ENCODE data around the gene GALNT18.

GALNT18 gene

GRCh38 chr11:11467312-11467711 lies 154.5 kb downstream of the GALNT18 start:
- POLR2A ChIA-PET = no interaction called here
- DNase-seq (ENCODE audit: extremely low spot score) = no peak
- no peak for TF ChIP-seq CTCF (IDR thresholded peaks at IDR 0.05; ENCODE audit: control extremely low read depth, extremely low read depth, low read depth, missing control alignments)
- CTCF ChIA-PET = interaction anchor here (1.1 kb wide), 1 partner anchor 15 kb away, joined by 3 read pairs; no protein-coding TSS in a partner anchor

- no peak for DNase-seq (ENCODE audit: extremely low spot score)
- CTCF ChIA-PET = interaction anchor here (1.5 kb wide), 1 partner anchor 9 kb away, joined by 8 read pairs; no protein-coding TSS in a partner anchor
- POLR2A ChIA-PET = no interaction called here
- TF ChIP-seq CTCF (IDR thresholded peaks at IDR 0.05; ENCODE audit: control extremely low read depth, extremely low read depth, low read depth, missing control alignments) = no peak
These were observed 157.2 kb downstream of the GALNT18 start for GRCh38 chr11:11464555-11464954.

GRCh38 chr11:11463405-11463804 lies 158.4 kb downstream of the GALNT18 start:
- ChIA-PET CTCF (no interaction called here), POLR2A (no interaction called here)
- no peak for TF ChIP-seq CTCF (IDR thresholded peaks at IDR 0.05; ENCODE audit: control extremely low read depth, extremely low read depth, low read depth, missing control alignments)
- no peak for DNase-seq (ENCODE audit: extremely low spot score)

GRCh38 chr11:11461473-11461872 lies 160.3 kb downstream of the GALNT18 start:
- DNase-seq (ENCODE audit: extremely low spot score) = no peak
- POLR2A ChIA-PET = no interaction called here
- CTCF ChIA-PET = no interaction called here
- no peak for TF ChIP-seq CTCF (IDR thresholded peaks at IDR 0.05; ENCODE audit: control extremely low read depth, extremely low read depth, low read depth, missing control alignments)

- TF ChIP-seq CTCF (IDR thresholded peaks at IDR 0.05; ENCODE audit: control extremely low read depth, extremely low read depth, low read depth, missing control alignments) = no peak
- ChIA-PET CTCF (no interaction called here), POLR2A (no interaction called here)
- DNase-seq (ENCODE audit: extremely low spot score) = no peak
These were observed 162.2 kb downstream of the GALNT18 start for GRCh38 chr11:11459578-11459977.

- ChIA-PET POLR2A (no interaction called here), CTCF (no interaction called here)
- no peak for DNase-seq (ENCODE audit: extremely low spot score)
- no peak for TF ChIP-seq CTCF (IDR thresholded peaks at IDR 0.05; ENCODE audit: control extremely low read depth, extremely low read depth, low read depth, missing control alignments)
These were observed 163.3 kb downstream of the GALNT18 start for GRCh38 chr11:11458485-11458884.

GRCh38 chr11:11458001-11458400 lies 163.8 kb downstream of the GALNT18 start:
- ChIA-PET CTCF (no interaction called here), POLR2A (no interaction called here)
- DNase-seq (ENCODE audit: extremely low spot score) = no peak
- TF ChIP-seq CTCF (IDR thresholded peaks at IDR 0.05; ENCODE audit: control extremely low read depth, extremely low read depth, low read depth, missing control alignments) = no peak
